Thoracic aorta (tissue), 2 donors: ENCODE measurements around the gene VDAC2. TPM values are rescaled to one million over a fixed set of nuclear protein-coding genes. Genes with fewer than 3 reads are reported as not detected.

Source experiments
- ATAC-seq: fragments of 150-250 bp; one replicate; pipeline ENCODE4 v1.8.0; 2017; ENCODE audit warnings: low read depth; ENCODE audit not compliant: insufficient number of reproducible peaks, low FRiP score
- DNase-seq: peaks from one replicate; pipeline ENCODE4 v3.0.0-alpha.2; 2020; ENCODE audit warnings: low spot score
- H3K27ac ChIP-seq, 2 donors: fragments of 200-600 bp; sonication (generic); 1 replicate in 1 of 2; 2 replicates in 1 of 2; pipeline ENCODE4 v1.5.1; 2016; ENCODE audit warnings: mild to moderate bottlenecking in 2 of 2, moderate library complexity in 2 of 2
- H3K27me3 ChIP-seq: fragments of 200-600 bp; sonication (generic); replicated peaks from 2 replicates; pipeline ENCODE4 v1.6.0; 2016; ENCODE audit warnings: mild to moderate bottlenecking; ENCODE audit not compliant: insufficient read depth
- H3K36me3 ChIP-seq: fragments of 200-600 bp; sonication (generic); one replicate; pipeline ENCODE4 v1.5.1; 2016
- H3K4me1 ChIP-seq, 2 donors: fragments of 200-600 bp; sonication (generic); 1 replicate in 1 of 2; 2 replicates in 1 of 2; pipeline versions ENCODE4 v1.5.1 to v1.6.0; 2016; ENCODE audit warnings: low read depth in 2 of 2, mild to moderate bottlenecking in 1 of 2; ENCODE audit not compliant: control insufficient read depth in 1 of 2
- H3K4me3 ChIP-seq: fragments of 200-600 bp; sonication (generic); 2 replicates; pipeline ENCODE4 v1.5.1; 2016; ENCODE audit warnings: mild to moderate bottlenecking
- H3K9me3 ChIP-seq: fragments of 200-600 bp; sonication (generic); 2 replicates; pipeline ENCODE4 v1.5.1; 2016
- CTCF ChIP-seq: fragments of 200-600 bp; sonication (generic); IDR thresholded peaks from one replicate; pipeline ENCODE4 v1.5.1; 2019; ENCODE audit warnings: antibody characterized with exemption
- total RNA-seq, 2 donors: library from RNA; depleted of rRNA; stranded (reverse); fragments of >200 nt; gene quantifications; one replicate each; pipeline versions ENCODE4 v1.1.0 to v1.2.3, GENCODE V29; 2016

The VDAC2 gene
- total RNA-seq, 2 donors from 2014 or later: 93.3 to 98.0 TPM

- peak within 1 kb of the TSS; percentile 97 for H3K4me3 ChIP-seq
- no peaks in the 10 kb centered on the region for H3K9me3 ChIP-seq
- H3K36me3 ChIP-seq: peaks cover 9% of the 10 kb centered on the region
- peak; percentile 100 for TF ChIP-seq CTCF
- peak within 1 kb of the TSS; percentile 78 to 81 for H3K27ac ChIP-seq
- peak; percentile 73 for DNase-seq
- peak; percentile 44 for ATAC-seq
- no peaks in the 10 kb centered on the region for H3K27me3 ChIP-seq
- peaks cover 0 to 13% of the 10 kb centered on the region in 2 donors for H3K4me1 ChIP-seq
These were observed 25.0 kb downstream of the VDAC2 start, which contains the start of gene COMTD1 for GRCh38 chr10:75235375-75236177. Gene COMTD1, minus strand, starts transcription at chr10:75235957. Its CDS starts 29 bp downstream, at chr10:75235928.

GRCh38 chr10:75236178-75236825 lies 25.7 kb downstream of the VDAC2 start:
- Histone ChIP-seq H3K4me1 (peaks cover 0 to 13% of the 10 kb centered on the region in 2 donors), H3K9me3 (no peaks in the 10 kb centered on the region), H3K27ac (peak overlapping the region; percentile 6 to 59), H3K27me3 (no peaks in the 10 kb centered on the region), H3K36me3 (peaks cover 6% of the 10 kb centered on the region), H3K4me3 (peak overlapping the region; percentile 97)
- TF ChIP-seq CTCF: no peak
- DNase-seq: no peak
- ATAC-seq: no peak

DNA sequence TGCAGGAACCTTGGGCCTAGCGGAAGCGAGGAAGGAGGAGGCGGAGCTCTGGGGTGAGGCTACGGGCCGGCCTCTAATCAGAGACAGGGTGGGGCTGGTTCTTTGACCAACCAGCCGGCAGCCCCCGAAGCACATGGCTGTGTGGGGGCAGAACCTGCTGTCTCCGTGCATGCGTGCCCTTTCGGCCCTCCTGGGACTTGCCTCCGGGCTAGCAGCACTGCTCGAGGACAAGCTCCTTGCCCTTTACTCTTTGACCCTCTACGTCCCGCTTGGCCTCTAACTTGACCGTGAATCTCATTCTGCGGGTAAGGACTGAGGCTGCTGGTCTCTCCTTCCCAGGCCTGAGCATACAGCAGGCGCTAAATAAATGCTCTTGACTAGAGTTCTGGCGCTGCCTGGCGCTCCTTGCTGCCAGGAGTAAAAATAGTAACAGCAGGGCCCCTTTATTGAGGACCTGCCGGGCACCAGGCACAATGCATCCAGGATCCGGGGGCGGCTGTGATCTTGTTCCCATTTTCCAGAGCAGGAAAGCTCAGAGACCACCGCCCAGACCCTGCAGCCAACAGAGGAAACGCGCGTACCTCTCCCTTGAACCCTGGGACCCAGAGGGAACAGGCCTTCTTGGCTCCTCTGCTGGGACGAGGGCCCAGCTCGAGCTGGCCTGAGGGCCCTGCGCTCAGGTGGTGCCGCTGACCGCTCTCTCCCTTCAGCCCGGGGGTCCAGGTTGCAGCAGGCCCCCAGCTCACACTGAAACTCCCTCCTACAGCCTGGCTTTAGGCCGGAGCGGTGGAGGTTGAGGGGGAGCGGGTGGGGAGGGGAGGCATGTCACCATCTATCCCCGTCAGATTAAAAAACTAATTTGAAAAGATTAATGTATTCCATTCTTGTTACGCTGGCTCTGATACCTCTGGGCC lies 27.8 kb downstream of the VDAC2 start:
- no peak for DNase-seq

GRCh38 chr10:75239096-75239790 lies 28.6 kb downstream of the VDAC2 start:
- no peak for DNase-seq
- TF ChIP-seq CTCF: no peak
- Histone ChIP-seq H3K27ac (no peak overlapping the region), H3K4me3 (no peak overlapping the region), H3K27me3 (no peaks in the 10 kb centered on the region), H3K9me3 (no peaks in the 10 kb centered on the region), H3K4me1 (peaks cover 0 to 13% of the 10 kb centered on the region in 2 donors), H3K36me3 (no peaks in the 10 kb centered on the region)
- ATAC-seq: no peak

More for the DNA sequence above, 27.8 kb downstream of the VDAC2 start:
- Histone ChIP-seq H3K36me3 (no peaks in the 10 kb centered on the region), H3K4me3 (no peak overlapping the region), H3K4me1 (peaks cover 0 to 13% of the 10 kb centered on the region in 2 donors), H3K9me3 (no peaks in the 10 kb centered on the region), H3K27ac (no peak overlapping the region), H3K27me3 (no peaks in the 10 kb centered on the region)
- no peak for ATAC-seq
- no peak for TF ChIP-seq CTCF
